GM21423 (cell line): ENCODE results near the gene ATP1A1.

Experiments
- ATAC-seq: cut with Tn5 transposase; IDR thresholded peaks from one replicate; pipeline ENCODE4 v1.9.1; 2021; ENCODE audit warnings: mild to moderate bottlenecking, moderate library complexity; ENCODE audit not compliant: unreplicated experiment

Gene ATP1A1

DNA sequence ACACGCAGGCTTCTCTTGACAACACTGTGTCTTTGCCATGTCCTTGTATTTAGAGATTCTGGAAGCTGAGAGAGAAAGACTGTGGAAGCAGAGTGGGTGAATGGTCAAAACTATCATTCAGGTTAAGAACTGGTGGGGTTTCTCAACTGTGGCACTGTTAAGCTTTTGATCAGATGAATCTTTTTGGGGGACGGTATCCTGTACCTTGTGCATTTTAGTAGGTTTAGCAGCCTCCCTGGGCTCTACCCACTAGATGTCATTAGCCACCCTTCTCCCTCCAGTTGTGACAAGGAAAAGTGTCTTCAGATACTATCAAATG lies 39.4 kb downstream of the ATP1A1 start:
- no peak for ATAC-seq

DNA sequence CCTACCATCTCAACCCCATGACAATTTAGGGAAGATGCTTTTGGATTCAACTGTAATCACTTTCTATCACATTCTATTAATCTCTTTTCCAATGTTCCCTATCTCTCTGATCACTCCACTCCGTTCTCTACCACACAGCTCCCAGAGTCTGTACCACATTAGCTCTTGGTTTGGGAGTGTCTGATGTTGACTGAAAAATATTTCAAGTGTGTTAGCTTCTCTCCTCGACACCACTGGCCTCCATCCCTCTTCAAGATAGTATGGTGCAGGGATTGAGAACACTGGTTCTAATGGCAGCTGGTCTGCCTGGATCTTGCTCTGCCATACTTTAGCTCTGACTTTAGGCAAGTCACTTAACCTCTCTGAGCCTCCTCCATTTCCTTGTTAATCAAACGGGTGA lies 39.9 kb downstream of the ATP1A1 start:
- no peak for ATAC-seq

DNA sequence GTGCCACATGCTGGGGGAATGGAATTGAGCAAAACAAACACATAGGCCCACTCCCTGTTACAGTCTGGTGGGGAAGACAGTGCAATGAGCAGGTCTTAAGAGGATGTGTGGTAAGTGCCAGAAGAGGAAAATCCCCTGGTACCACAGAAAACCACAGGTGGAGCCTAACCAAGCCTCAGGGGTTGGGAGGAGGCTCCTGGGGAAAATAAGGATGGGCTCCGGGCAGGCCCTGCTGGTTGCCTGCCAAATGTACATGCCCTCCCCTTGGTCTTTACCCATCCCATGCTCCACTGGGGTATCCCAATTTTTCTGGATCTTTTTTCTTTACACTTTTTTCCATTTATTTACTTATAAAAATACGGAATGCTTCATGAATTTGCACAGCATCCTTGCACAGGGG lies 40.4 kb downstream of the ATP1A1 start:
- ATAC-seq, result no peak

DNA sequence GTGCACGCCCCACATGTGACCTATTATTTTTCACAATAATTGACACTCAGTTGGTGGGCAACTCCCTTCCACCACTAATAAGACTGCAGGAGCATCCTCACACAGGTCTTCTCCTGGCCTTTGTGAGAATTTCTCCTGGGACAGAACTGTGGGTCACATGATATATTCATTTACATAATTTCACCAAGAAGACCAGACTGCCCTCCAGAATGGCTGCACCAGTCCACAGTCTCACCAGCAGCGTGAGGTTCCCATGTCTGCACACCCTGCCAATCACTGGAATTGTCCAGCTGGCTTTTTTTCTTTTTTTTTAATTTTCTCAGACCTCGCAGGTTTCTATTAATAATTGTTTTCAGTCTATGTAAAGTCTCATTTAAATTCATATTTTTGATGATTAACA lies 41.3 kb downstream of the ATP1A1 start:
- ATAC-seq, result no peak

DNA sequence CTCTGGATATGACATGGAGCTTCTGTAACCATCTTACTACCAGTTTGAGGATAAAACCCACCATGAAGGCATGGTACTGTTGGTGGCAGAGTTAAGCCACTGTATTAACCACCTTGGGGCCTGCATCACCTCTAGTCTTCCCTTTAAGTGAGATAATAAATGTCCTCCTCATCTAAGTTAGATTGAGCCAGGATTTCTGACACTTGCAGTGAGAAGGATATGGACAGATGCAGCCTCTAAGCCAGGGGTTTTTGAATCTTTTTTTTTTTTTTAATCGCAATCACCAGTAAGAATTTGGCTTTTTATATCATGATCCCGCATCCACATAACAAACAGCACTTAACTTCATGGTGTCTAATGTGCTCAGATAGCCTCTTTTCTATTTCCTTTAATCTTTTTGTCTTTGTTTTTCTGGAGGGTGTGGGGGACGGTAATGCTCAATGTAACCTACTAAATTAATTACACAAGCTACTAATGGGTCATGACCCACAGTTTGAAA lies 42.2 kb downstream of the ATP1A1 start:
- no peak for ATAC-seq

DNA sequence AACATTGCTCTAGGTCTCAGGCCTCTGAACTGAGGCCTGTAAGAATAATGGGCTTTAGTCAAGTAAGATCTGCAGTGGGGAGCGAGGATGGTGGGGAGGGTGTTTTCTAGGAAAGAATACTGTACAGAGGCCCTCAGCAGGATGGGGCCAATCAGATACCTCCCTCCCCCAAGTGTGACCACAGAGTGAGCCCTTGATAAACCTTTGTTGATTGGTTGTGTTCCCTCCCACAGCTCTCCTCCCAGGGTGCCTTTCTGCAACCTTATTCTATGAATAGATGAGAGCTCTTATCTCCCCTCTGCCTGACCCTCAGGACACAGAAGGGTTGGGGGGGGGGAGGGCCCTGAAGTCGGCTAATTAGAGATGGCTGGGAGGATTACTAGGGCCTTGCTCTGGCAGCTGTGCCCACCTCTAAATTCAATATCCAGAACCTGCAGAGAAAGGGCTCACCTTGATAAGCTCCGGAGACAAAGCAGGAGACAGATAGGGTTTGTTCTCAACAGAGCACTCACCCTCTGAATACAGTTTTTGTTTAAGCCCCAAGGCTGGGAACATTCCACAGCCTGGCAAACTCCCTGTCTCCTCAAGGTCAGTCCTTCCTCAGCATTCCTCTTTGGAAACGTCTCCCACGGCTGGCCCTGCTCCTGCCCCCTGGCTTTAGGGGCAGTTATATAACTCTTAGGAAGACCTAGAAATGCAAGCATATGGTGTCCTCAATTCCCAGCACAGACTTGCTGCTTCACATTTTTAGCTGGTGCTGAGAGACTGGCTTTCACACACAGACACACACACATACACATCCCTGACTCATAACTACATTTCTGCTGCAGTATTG lies 42.9 kb downstream of the ATP1A1 start:
- ATAC-seq, result no peak

DNA sequence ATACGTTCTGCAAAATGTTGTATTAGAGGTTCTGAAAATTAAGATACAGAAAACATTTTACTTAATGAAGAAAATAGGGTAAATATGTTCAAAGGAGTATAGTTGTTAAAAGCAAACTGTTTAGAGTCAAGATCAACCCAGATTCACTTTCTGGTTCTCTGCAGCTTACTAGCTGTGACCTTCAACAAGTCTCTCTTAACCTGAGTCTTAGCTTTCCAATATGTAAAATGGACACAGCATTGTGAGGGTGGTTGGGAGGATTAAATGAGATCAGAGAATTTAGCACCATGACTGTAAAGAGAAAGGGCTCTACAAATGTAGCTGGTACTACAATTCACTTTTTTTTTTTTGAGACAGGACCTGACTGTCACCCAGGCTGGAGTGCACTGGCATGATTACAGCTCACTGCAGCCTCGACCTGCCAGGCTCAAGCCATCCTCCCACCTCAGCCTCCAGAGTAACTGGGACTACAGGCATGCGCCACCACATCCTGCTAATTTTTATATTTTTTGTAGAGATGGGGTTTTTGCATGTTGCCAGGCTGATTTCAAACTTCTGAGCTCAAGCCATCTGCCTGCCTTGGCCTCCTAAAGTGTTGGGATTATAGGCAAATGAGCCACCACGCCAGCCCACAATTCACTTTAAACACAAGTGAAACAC lies 43.9 kb downstream of the ATP1A1 start:
- ATAC-seq, result no peak

DNA sequence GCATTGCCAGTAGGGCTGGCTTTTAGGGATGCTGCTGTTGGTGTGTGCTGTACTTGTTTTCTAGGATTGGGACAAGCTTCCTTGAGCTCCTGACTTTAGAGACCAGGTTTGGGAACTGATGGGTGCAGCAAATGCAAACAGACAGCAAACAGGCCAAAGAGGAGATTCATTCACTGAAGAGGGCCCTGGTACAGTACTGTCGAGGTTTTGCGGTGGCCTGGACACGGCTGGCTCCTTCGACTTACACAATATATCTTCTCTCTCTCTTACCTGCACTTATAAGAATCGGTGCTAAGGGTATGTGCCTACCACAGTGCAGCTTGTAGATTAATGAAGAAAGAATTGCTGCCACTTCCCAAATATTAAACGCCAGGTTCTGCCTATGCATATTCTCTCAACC lies 44.6 kb downstream of the ATP1A1 start:
- no peak for ATAC-seq

DNA sequence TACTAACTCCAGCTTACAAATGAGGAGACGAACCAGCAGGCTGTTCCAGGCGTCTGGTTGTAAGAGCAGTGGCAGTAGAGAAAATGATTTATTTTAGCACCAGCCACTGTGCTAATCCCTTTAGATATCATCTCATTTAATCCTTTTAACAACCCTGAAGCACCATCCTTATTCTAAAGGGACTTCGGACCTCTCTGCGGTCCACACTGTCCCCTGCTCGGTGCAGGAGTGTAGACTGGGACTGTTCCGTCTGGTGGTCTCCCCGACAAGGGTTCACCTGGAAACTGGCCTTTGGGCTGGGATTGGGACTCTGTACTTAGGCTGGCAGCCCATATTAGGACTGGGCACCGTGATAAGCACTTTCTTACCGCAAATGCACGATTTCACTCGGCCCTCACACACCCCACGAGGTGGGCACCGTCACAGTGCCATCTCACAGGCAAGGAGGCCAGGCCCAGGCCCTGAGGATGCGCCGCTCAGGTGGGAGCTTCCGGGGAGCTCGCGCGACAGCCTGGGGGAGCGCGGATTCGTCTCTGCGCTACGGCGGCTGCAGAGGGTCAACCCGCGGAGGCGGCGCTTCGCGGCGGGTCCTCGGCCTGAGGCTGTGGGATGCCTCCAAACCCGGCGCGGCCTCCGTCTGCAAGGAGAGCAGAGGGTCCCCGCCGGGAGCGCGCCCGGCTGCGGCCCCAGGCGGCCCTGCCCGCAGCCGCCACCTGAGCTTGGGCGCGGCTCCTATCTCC lies 45.2 kb downstream of the ATP1A1 start:
- ATAC-seq, result peak; percentile 90

DNA sequence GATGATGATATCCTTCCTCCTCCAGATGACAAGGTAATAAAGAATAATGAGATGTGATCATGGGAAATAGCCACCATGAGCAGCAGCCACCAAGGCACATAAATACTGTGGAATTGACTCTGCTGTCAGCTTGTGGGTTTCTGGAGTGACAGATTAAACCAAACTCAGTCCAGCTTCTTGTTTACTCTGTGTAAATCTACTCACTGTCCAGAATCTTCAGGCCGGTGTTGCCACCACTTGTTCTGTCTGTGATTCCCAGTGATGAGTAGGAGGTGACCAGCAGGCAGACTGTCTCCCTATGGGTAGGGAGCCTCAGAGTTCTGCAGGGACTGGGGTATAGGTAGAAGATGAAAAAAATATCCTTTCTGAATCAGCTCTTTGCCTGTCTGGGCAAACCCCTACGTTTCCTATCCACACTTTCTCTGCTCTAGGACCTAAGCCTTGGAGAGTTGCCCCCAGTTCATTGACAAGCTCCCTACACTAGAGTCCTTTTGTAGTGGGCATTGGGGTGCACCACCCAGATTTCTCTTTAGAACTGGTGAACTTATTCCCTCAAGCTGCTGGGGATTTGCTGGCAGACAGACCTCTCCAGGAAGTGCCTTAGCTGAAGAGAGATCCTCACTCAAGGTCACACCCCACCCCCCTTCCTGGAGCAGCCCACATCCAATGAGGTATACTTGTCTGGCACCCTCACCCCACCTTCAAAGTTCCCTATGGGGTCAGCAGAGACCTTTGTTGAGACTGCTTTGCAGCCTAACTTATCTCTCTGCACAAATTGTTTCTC lies 47.6 kb downstream of the ATP1A1 start:
- no peak for ATAC-seq

DNA sequence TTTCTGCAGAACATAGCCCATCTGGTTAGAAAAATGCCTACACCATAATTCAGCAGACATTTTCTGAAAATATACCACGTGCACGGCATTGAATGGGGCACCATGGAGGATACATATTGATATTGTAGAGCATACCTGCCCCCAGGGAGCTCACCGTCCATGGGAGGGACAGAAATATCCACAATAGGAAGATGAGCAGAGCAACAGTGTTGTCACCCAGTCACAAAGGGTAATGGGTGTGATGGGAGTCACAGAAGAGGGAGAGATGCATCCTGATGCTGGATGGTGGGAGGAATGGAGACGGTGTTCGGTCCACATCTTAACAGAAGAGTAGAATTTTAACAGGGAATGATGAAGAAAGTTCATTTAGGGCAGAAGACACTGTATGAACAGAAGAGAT lies 51.4 kb downstream of the ATP1A1 start:
- no peak for ATAC-seq

DNA sequence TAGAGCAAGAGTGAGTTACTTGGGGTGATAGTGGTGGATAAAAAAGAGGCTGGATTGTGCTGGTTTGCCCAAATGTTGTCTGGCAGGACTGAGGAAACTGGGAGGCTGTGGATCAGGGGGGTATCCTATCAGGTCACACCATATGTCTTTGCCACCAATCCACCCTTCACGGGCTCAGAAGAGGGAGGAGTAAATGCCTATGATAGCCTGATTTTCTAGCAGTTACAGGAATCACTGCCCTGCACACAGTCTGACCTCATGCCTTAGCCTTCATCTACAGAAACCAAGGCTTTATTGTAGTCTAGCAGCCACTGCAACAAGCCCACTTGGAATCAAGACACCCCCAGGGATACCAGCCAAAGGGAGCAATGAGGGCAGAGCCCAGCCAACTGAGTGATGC lies 51.8 kb downstream of the ATP1A1 start:
- no peak for ATAC-seq

DNA sequence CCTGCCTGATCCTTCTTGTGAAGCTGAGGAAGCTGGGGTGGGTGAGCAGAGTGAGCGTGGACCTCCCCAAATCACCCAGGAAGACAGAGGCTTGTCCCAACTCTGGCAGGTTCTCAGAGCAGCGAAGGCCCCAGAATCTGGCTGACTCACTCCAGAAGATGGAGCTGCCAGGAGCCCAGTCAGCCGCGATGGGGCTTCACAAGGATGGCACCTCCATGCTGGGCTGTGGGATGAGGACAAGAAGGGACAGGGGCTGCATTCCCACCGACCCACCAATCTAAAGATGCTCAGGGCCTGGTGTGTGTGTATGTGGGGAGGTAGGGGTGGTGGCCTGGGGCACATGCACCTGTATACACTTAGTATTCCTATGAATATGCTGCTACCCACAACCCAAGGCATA lies 52.9 kb downstream of the ATP1A1 start:
- no peak for ATAC-seq

DNA sequence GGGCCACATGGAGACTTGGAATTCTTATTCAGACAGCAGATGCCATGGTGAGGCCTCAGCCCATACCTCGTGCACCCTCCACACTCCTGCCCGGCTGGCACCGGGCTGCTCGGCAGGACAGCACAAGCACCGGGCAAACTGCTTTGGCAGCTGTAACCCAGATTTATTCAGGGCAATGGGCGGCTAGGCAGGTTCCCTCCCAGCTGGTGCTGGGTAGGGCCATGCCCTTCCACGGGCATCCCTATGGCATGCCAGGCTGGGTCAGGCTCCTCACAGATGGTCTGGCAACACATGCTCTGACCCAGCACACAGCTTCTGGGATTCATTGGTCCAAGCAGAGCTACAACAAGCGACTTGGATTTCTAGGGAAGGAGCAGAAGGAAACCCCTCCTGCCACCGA lies 53.4 kb downstream of the ATP1A1 start:
- ATAC-seq, result no peak

DNA sequence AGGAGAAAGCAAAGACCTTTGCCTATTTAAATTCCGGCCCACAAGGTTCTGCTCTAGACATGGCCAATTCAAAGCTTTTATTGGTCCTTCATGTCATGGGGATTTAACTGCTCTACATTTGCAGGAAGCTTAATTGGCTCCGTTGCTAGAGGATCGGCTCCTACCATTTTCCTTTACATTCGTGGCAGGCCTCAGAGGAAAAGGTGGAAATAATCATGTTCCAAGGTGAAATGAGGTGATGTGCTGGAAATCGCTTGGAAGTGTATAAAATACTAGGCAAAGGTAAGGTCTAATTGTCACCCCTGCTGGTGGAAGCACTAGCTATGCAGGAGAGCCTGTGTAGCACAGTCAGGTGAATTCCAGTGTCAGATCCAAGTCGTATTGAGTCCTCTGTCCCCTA lies 55.5 kb downstream of the ATP1A1 start:
- ATAC-seq, result no peak

DNA sequence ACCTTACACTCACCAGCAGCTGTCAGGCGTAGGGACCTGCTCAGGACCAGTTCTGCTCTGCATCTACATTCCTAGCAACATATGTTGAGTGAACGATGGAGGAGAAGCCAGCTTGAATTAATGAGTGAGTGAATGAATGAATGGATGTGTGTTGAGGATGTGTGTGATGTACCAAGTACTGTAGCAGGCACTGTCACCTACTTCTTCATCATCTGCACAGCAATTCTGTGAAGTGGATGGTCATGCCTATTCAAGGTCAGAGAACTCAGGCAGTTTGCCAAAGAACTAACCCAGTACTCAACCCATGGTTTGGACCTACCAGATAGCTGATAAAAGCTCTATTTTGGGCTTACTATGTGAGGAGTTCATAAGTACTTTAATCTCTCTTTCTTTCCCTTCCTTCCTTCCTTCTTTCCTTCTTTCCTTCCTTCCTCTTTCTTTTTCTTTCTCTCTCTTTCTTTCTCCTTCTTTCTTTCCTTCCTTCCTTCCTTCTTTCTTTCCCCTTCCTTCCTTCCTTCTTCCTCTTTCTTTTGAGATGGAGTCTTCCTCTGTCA lies 56.9 kb downstream of the ATP1A1 start:
- ATAC-seq, result no peak

DNA sequence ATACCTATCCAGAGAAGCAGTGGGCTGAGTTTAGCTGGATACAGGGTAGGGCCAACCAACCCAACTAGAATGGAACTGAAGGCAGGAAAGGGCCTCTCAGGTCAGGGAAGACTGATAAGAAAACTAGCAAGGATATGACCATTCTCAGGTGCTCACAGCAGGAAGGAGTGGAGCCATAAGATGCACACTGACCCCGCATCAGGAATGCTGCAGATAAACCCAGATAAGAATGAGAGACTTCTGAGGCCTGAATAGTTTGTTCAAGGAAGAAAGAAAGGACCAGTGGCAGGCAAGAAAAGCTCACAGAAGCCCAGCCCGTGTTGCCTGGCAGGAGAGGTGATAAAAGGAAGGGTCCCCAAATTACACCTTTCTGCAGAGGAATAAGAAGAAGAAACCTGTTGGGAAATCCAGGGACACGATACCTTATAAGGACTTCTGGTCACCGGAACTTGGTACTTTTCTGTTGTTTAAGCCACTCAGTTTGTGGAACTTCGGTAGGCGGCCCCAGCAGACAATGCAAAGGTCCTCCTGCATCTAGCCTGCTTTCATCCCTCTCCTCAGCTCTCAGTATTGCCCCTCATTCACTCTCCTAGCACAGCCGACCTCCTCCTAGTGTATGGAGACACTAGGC lies 58.9 kb downstream of the ATP1A1 start:
- ATAC-seq, result no peak

DNA sequence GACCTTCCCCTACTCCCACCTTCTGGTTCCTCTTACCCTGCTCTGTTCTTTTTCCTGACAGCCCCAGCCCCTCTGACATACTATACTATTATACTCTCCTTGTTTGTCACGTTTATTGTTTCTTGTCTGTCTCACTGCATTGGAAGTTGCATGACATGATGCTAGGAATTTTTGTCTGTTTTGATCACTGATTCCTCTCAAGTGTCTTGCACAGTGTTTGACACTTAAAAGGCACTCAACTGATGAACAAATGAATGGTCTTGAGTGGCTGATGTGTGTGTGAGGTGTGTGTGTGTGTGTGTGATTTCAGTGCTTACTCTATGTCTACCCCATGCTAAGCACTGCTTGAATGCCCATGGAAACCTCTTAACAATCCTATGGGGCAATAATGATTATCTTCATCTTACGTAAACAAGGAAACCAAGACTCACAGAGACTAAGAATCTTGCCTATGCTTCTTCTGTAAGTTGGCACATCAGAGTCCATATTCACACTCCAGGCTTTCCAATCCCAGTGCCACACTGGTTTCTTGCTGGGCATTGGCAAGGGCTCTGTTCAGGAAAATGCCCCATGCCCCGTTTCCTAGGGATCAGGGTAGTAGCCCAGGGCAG lies 59.7 kb downstream of the ATP1A1 start:
- no peak for ATAC-seq

DNA sequence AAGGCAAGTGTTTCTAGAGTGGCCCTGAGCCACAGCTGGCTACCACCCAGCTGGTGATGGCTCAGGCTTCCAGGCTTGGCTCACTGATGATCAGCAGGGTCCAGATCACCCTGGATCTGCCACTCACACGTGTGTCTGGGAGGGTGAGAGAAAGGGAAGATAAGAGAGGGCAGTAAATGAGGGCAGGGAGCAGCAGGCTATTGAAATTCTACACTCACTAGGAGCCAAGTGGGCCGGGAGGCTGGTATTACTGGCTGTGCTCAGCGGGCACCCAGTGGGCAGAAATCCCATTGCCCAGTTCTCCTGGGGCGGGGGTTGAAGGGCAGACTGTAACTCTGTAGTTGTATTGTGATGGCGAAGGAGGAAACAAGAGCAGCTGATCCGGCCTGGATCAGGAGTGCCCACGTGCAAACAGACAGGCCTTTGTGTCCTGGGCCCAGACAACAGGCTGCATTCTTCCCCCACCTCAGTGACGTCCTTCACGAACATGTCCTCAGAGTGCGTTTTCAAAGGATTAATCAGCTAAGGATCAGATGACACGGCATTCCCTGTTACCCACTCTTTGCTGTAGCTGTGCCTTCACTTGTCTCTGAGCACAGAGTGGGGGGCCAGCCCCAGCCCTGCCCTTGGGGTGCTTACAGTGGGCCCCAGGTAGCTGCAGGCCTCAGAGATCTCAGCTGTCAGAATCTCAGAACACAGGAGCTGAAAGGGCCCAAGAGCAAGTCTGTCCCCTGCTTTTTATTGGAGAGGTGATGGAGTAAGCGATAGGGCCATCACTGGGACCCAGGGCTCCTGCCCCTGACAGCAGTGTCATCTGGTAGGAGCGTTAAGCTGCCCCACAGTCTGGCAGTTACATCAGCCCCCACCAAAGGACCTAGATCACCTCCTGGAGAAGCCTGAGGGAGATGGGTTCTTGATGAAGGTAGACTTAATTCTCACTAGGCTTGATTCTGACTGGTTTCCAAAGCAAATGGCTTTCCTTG lies 60.5 kb downstream of the ATP1A1 start:
- ATAC-seq, result no peak
